Stimulated activated CD4-positive, alpha-beta T cell treated with anti-CD3 and anti-CD28 coated beads, Interleukin-15, amount 100 ng/mL, for 48 hours (primary cell): ENCODE measurements around the gene C11orf21.

Source experiments
- DNase-seq, 2 donors: peaks; one replicate each; pipeline ENCODE4 v3.0.0-alpha.2; 2020; ENCODE audit warnings: low read depth in 2 of 2

C11orf21 gene

DNA sequence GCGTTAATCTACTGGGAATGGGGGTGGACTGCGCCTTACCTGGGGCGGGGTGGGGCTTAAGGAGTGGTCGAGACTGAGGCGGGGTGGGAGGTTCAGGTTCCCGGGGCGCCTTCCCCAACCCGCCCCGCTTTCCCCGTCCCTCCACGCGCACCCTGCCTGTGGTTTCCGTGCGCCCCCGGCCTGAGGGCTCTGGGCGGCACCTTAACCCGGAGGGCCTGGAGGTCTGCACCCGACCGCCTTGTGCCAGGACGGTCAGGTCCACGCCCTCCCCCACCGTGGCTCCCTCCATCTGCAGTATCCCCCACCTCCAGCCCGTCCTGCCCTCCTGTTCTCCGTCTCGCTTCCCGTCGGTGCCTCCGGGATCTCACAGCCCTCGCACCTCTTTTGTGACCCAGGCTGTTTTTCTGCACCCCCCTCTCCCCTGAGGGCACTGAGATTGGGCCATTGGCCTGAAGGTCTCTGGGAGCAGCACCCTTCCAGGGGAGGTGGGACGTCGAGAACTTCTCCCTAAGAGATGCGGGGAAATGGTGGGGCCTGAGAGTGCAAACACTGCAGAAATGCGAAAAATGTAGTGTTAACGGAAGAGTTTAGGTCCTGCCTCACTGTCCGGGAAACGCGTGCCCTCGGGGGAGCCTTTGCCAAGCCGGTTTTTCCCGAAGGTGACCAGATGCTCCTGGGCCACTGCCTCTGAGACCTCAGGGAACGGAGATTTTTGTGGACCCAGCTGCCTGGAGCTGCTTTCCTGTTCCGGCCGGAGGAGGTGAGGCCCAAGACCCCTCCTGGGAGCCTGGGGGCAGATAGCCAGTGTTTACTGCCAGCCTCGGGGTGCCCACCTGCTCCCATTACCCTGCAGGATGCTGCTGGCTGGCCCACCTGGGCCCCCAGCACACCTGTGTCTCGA is 30.1 kb downstream of the C11orf21 start:
- no peak for DNase-seq

DNA sequence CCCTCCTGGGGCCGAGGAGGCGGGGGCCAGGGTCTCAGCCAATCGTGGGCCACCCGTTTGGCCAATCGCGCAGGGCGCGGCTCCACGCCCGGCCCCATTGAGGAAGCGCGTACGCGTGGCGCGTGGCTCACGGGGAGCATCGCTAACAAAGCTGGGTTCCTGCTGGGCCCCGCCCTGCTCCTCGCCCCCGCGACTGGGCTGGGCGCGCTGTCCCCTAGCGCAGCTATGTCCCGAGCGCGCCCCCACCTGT is 30.7 kb downstream of the C11orf21 start:
- DNase-seq = peak in 1 of 2 donors; percentile 44

GRCh38 chr11:2270322-2271076 is 31.2 kb downstream of the C11orf21 start, which contains the start of gene ASCL2:
ASCL2 (minus strand) TSS chr11:2270588; CDS start chr11:2270332, 256 bp downstream.
- DNase-seq = no peak

DNA sequence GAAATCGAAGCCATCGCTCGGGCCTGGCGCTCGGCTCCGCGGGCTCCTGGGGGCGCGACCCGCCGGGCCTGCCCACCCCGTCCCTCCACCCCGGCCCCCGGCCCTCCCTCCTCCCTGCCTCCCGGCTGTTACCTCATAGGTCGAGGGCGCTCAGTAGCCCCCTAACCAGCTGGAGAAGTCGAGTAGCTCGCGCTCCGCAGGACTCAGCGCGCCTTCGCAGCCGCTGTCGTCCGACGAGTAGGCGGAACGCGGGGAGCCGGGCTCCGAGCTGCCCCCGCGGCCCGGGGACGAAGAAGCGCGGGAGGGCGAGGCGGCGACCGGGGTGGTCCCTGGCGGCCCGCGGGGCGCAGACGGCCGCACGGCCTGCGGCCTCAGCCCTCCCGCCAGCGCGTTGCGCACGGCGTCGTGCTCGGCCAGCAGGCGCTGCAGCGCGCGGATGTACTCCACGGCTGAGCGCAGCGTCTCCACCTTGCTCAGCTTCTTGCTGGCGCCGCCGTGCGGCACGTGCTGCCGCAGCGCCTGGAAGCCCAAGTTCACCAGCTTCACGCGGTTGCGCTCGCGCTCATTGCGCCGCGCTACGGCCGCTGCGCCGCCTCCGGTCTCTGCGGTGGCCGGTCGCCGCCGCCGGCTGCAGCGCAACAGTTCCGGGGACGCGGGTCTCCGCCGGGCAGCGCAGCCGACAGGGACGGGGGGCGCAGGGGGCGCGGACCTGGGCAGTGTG is 32.0 kb downstream of the C11orf21 start:
- no peak for DNase-seq

DNA sequence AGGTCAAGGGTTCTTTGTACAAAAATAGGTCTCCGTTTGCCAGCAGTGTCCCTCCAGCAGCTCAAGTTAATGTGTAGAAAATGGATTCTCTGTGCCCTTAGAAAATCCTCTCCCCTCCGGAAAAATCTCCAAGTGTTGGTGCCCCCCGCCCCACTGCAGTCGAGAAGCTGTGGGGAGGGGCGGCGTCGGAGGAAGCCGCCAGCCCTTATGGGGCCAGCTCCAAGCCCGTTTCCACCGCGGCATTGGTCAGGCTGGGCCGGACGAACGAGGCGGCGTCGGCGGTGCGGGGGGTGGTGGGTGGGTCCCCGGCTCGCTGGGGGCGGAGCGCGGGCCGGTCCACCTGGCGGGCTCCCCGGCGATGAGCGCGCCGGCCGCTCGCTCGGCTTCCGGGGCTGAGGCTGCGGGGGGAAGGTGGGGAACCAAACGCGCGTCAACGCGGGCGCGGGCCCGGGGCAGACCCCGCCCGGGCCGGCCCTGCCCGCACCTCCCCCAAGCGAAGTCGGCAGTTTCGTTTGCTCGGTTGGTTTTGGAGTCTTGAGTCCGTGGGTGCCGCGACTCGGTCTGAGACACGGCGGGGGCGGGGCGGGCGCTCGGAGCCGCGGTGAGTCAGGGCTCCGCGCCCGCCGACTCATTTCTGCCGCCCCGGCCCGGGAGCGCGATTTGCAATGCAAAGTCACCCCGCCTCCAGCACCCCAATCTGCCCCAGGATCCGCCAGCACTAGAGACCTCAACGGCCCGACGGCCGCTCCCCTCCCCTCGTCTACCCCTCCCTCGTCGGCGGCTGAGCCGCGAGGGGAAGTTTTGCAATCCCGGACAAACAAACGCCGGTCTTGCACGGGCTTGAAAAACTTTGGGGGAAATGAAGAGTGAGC is 32.8 kb downstream of the C11orf21 start:
- DNase-seq = peak; percentile 65 to 86

DNA sequence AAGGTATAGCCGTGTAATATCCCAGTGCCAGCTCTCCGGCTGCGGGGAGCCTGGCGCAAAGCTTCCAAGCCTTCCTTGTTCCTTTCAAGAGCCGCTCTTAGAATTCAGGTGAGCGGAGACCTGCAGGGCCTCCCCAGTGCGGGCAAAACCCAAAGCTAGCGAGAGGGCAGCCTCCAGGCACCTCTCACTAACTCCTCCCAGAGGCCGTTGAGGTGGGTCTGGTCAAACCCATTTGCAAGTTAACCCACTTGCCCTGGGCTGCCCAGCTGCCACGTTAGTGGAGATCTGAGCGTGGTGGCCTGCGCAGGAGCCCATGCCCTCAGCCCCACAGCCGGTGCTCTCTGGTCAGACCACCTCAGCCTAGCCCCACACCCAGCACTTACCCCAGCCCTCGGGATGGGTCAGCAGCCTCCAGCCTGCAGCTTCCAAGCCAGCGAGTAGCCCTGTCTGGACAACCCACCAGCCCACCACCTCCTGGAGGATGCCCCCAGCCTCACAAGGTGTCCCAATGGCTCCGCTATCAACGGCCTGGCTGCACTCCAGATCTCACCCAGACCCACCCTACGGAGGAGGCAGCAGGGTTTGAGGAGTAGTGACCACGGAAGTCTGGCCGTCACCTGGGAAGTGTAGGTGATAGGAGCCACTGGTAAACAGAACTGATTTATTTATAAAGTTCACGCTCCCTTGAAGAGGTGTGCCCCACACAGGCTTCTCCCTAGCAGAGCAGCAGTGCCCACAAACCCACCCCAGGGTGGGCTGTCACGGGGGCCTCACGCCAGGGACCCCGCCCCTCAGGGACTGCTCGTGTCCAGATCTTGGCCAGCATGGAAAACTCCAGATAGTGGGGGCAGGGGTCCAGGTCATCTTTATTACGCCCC is 33.6 kb downstream of the C11orf21 start:
- no peak for DNase-seq

DNA sequence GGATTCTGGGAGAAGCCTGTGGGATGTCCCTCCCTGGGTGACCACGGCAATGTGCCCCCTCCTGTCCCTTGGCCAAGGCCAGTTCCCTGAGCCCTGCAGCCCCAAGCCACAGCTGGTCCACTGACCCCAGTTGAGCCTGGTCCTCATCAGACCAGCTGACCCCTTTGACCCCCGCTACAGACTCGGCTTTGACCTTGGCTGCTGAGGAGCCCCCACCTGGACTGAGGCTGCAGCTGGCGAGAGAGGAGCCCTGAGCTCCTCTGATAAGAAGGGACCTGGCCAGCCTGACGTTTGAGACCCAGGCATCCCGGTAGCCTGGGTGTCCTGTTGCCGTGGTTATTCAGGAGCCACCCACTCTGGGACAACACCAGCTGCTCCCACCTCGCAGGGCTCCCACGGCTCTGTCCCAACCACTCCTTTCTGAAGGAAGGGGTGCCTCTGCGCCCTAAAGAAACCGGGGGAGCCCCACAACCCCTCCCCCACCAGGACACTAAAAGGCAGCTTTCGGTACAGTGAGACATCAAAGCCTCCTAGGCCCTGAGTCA is 34.3 kb downstream of the C11orf21 start:
- DNase-seq = no peak

DNA sequence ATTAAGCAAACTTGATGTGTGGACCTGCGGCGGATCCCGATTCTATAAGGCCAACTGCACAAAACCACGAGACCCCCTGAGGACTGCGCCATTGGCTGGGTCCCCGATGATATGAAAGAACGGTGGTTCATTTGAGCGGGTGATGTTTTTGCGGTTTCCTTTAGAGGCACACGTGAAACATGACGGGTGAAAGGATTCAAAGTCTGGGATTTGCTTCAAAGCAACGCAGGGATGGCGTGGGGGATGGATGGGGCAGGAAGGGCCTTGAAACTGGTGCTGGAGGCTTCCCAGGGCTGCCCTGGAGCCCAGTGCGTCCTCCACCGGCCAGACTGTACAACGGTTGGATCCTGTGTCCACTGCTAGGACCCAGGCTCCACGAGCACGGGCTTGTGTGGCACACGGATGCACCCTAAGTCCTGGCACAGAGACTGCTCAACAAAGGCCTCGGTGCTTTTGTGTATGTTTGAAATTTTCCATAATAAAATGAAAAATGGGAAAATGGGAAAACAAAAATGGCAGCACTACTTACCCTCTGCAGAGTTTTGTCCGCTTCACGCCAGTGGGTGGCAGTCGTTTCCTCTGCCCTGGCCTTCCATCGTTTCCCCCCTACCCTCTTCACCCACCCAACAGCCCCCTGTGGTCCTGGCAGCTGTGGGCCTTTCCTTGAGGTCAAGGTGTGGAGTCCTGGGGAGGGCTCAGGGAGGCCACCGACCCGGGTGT is 35.0 kb downstream of the C11orf21 start:
- DNase-seq = no peak

DNA sequence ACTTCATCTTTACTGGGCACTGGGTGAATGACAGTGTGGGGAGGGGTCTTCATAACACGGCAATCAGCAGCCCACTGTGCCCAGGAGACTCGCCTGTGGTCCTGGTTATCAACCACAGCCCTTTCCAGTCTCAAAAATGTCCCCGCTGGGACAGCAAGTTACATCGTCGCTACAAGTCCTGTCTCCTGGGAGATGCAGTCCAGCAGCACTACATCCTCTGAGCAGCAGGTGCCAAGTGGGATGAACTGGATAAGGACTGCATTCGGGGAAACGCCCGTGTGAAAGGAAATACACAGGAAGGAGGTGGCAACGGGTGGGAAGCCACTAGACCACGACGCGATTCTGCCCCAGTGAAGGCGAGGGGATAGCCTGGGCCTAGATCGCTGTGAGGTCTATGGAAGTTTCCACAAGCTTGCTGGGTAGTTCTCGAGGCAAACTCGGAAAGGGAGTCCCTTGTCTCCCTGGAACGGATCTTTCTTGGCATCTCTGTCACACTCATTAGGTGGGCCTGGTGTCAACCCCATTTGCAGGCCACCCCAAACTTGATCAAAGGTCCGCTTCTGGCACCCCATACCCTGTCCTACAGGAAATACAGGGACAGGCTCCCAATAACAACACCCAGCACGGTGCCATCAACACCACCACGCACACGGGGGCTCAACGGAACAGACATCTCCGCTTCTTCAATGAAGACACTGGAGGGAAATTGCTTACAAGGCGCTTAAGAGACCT is 35.7 kb downstream of the C11orf21 start:
- no peak for DNase-seq

DNA sequence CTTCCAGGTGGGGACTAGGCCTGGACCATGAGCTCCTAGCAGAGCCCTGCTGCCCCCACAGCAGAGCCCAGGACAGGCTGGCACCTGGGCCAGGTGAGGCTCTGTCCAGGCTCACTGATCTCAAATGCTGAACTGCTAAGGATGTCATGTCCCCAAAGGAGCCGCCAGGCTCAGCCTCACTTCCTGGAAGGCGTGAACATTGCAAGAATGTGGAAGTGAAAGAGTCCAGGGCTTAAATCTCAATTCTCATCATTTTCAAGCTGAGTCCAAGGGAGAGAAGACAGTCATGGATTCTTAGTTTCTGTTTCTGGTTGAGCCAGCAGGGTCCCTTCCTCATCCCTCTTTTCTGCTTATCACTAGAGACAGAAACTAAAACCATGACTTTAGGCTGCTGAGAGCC is 36.3 kb downstream of the C11orf21 start:
- DNase-seq = no peak

- no peak for DNase-seq
These were observed 37.2 kb downstream of the C11orf21 start for GRCh38 chr11:2264366-2265053.

DNA sequence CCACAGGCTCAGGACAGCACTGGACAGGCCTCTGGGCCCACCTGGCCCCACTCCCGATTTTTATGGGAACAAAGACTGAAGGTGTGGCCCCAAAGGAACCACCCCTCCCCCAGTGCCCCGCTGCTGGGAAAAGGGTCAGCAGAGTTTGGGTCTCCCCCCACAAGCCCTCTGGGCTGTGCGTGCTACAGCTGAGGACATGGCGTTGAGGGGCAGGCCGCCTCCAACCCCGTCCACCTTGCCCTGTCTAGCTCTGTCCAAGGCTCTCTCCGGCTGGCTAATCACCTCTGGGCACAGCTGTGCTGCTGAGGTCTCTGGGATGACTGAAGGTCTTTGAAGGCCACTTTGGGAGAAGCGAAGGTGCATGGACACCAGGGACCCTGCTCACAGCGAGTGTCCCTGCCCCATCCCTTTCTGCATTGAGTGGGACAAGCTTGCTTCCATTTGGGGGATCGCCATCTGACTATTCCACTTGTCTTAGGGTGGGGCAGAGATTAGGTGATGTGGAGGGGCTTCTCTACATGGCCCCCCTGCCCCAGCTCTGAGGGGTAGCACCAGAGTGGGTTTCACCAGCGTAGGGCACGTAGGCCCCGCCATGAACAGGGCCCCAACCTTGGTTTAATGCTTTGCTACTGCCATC is 37.9 kb downstream of the C11orf21 start:
- no peak for DNase-seq

DNA sequence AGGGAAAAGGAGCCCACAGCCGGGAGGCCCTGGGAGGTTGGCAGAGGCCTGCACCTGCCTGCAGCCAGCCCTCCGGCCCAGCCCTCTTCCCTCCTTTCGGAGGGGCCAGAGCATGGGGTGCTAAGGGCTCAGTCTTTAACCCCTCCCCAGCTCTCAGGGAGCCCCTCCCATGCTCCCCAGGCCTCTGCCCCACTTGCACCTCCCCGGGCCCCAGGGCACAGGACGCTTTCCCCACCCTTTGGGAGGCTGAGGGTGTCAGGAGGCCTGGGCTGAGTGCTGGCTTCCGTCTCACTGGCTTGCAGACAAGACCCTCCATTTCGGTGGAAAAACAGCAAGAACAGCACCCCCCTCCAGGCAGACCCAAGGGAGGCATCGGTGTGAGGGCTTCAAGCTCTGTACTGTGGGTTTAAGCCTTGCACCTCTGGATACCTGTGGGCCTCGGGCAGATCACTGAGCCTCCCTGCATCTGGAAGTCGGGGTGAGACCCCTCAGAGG is 38.6 kb downstream of the C11orf21 start:
- DNase-seq = no peak

DNA sequence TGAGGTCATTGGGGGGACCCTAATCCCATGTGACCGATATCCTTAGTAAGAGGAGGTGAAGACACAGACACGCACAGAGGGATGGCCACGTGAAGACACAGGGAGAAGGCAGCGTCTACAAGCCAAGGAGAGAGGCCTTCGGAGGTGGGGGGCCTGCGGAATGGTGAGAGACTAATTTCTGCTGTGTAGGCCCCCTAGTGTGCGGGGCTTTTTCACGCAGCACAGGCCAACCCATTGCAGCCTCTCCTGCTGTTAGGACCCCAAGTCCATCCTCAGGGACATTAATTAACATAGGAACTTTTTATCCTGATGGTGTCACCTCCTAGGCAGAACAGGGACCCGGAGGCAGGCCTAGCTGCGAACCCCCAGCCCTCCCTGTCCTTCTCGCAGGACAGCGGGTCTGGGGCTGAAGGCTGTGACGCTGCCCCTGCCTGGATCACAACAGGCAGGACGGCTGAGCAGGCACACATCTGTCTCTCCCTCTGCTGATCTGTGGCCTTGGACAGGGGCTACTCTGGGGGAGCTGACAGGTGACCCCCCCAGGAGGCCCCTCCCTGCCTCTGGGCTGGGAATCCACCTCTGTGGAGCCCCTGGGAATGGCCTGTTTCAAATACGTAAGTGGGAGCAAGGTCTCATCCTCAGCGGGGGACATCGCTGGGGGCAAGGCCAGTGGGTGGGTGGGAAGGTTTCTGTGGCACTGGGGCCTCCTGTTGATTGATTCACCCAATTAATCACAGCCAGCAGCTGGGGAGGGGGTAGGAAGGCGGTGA is 39.2 kb downstream of the C11orf21 start:
- DNase-seq = no peak

GRCh38 chr11:2261436-2262230 is 40.1 kb downstream of the C11orf21 start:
- no peak for DNase-seq
